ENCODE measurements around the gene GINS2.

DNA sequence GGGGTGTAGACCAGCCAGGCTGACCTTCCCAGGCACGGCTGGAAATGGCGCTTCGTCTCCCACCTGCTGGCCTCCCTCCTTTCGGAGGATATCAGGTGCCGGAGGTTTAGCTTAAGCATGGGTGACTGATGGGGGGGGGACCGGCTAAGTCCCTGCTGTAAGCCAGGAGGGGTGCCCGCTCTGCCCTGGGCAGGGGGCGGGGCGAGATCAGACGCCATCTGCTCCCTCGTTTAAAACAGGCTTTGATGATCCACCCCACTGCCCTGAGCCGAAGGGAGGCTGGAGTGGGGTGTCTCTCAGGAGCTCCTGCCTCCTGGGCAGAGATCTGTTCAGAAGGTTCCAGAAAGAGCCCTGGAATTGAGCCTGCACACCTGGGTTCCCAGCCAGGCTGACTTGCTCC is 36.2 kb upstream of the GINS2 start:
- TF ChIP-seq POLR2A (IDR thresholded peaks at IDR 0.05; ENCODE audit: borderline replicate concordance, extremely low read depth, insufficient read depth, insufficient read length): no peak
- TF ChIP-seq, protein P1, sequence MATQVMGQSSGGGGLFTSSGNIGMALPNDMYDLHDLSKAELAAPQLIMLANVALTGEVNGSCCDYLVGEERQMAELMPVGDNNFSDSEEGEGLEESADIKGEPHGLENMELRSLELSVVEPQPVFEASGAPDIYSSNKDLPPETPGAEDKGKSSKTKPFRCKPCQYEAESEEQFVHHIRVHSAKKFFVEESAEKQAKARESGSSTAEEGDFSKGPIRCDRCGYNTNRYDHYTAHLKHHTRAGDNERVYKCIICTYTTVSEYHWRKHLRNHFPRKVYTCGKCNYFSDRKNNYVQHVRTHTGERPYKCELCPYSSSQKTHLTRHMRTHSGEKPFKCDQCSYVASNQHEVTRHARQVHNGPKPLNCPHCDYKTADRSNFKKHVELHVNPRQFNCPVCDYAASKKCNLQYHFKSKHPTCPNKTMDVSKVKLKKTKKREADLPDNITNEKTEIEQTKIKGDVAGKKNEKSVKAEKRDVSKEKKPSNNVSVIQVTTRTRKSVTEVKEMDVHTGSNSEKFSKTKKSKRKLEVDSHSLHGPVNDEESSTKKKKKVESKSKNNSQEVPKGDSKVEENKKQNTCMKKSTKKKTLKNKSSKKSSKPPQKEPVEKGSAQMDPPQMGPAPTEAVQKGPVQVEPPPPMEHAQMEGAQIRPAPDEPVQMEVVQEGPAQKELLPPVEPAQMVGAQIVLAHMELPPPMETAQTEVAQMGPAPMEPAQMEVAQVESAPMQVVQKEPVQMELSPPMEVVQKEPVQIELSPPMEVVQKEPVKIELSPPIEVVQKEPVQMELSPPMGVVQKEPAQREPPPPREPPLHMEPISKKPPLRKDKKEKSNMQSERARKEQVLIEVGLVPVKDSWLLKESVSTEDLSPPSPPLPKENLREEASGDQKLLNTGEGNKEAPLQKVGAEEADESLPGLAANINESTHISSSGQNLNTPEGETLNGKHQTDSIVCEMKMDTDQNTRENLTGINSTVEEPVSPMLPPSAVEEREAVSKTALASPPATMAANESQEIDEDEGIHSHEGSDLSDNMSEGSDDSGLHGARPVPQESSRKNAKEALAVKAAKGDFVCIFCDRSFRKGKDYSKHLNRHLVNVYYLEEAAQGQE (IDR thresholded peaks at IDR 0.05; ENCODE audit: low read depth): no peak
- no peak for TF ChIP-seq EGR1 (IDR thresholded peaks at IDR 0.05; ENCODE audit: low read depth)
- TF ChIP-seq, protein P2, sequence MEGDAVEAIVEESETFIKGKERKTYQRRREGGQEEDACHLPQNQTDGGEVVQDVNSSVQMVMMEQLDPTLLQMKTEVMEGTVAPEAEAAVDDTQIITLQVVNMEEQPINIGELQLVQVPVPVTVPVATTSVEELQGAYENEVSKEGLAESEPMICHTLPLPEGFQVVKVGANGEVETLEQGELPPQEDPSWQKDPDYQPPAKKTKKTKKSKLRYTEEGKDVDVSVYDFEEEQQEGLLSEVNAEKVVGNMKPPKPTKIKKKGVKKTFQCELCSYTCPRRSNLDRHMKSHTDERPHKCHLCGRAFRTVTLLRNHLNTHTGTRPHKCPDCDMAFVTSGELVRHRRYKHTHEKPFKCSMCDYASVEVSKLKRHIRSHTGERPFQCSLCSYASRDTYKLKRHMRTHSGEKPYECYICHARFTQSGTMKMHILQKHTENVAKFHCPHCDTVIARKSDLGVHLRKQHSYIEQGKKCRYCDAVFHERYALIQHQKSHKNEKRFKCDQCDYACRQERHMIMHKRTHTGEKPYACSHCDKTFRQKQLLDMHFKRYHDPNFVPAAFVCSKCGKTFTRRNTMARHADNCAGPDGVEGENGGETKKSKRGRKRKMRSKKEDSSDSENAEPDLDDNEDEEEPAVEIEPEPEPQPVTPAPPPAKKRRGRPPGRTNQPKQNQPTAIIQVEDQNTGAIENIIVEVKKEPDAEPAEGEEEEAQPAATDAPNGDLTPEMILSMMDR (IDR thresholded peaks at IDR 0.05 in 2 of 3, conservative IDR thresholded peaks at IDR 0.05 in 1 of 3; ENCODE audit: borderline replicate concordance in 1 of 3, insufficient read depth in 1 of 3, low read depth in 2 of 3, low read length in 2 of 3): no peak
- no peak for TF ChIP-seq CEBPB (IDR thresholded peaks at IDR 0.05; ENCODE audit: low read depth)
- no peak for TF ChIP-seq EZH2 (IDR thresholded peaks at IDR 0.05)
- no peak for TF ChIP-seq JUND (IDR thresholded peaks at IDR 0.05)
- TF ChIP-seq SP1 (IDR thresholded peaks at IDR 0.05; ENCODE audit: low read depth): no peak
